B cell (primary cell): Measurements from ENCODE around the gene COPS4. TPM values are rescaled to one million over a fixed set of nuclear protein-coding genes. Genes with fewer than 3 reads are reported as not detected.

Experiments used
- ATAC-seq: fragments of 200-7000 bp; cut with Tn5 transposase; one replicate; pipeline ENCODE4 v1.10.0; 2021; ENCODE audit warnings: low read depth, mild to moderate bottlenecking, moderate number of reproducible peaks, moderate library complexity
- CTCF ChIA-PET: fragments of 350-600 bp; sonication (Branson Sonifier 250); formaldehyde crosslinking; loops from one replicate; lab custom pipeline; 2021; ENCODE audit warnings: antibody characterized with exemption, inconsistent platforms; lab: Charles Lee
- POLR2A ChIA-PET: fragments of 350-600 bp; sonication (Branson Sonifier 250); formaldehyde crosslinking; loops from one replicate; lab custom pipeline; 2021; ENCODE audit warnings: antibody characterized with exemption; lab: Charles Lee
- DNase-seq: peaks from one replicate; pipeline ENCODE4 v3.0.0; 2013
- H2AFZ ChIP-seq: 2 replicates; pipeline ENCODE4 v1.6.1; 2012; ENCODE audit warnings: mild to moderate bottlenecking, low read depth, low read length; ENCODE audit not compliant: insufficient read depth, poor library complexity, severe bottlenecking
- H3K27ac ChIP-seq, 2 donors: 1 replicate in 1 of 2; 2 replicates in 1 of 2; pipeline ENCODE4 v1.5.1; 2012 to 2013; ENCODE audit warnings: low read length in 2 of 2, mild to moderate bottlenecking in 2 of 2, moderate library complexity in 1 of 2
- H3K27me3 ChIP-seq, 4 experiments: fragments of 200-600 bp in 1 of 4; sonication (generic) in 1 of 4; replicated peaks in 1 of 4; 1 replicate in 2 of 4; 2 replicates in 2 of 4; pipeline versions ENCODE4 v1.6.1 to v1.7.0; 2013 to 2016; ENCODE audit warnings: low read length in 3 of 4, mild to moderate bottlenecking in 2 of 4, mixed read lengths in 1 of 4, moderate library complexity in 1 of 4; ENCODE audit not compliant: insufficient read depth in 4 of 4, control insufficient read depth in 3 of 4; ENCODE audit errors: control extremely low read depth in 1 of 4
- H3K36me3 ChIP-seq, 2 experiments: replicated peaks in 1 of 2; 1 replicate in 1 of 2; 2 replicates in 1 of 2; pipeline versions ENCODE4 v1.6.1 to v1.7.1; 2013; ENCODE audit warnings: low read length in 1 of 2; ENCODE audit not compliant: insufficient read depth in 2 of 2, control insufficient read depth in 1 of 2; ENCODE audit errors: control extremely low read depth in 1 of 2, extremely low read depth in 1 of 2
- H3K4me1 ChIP-seq, 2 donors: fragments of 200-600 bp in 1 of 2; sonication (generic) in 1 of 2; 1 replicate in 1 of 2; 2 replicates in 1 of 2; pipeline versions ENCODE4 v1.5.1 to v1.6.1; 2013 to 2017; ENCODE audit warnings: low read length in 2 of 2; ENCODE audit not compliant: control insufficient read depth in 2 of 2, insufficient read depth in 2 of 2
- H3K4me2 ChIP-seq: replicated peaks from 2 replicates; pipeline ENCODE3; 2012; ENCODE audit warnings: mild to moderate bottlenecking, low read depth, low read length; ENCODE audit not compliant: poor library complexity, severe bottlenecking
- H3K4me3 ChIP-seq, 5 experiments: fragments of 200-600 bp in 1 of 5; sonication (generic) in 1 of 5; 1 replicate in 3 of 5; 2 replicates in 2 of 5; pipeline versions ENCODE4 v1.5.1 to v1.7.0; 2011 to 2016; ENCODE audit warnings: low read length in 4 of 5, mild to moderate bottlenecking in 4 of 5, low read depth in 2 of 5, control low read depth in 1 of 5, moderate library complexity in 1 of 5; ENCODE audit not compliant: insufficient read depth in 1 of 5; ENCODE audit errors: control extremely low read depth in 1 of 5, extremely low read depth in 1 of 5
- H3K79me2 ChIP-seq: fragments of 200-600 bp; sonication (generic); one replicate; pipeline ENCODE4 v1.6.0; 2016; ENCODE audit warnings: low read length; ENCODE audit not compliant: control insufficient read depth, insufficient read depth
- H3K9ac ChIP-seq: fragments of 200-600 bp; sonication (generic); 2 replicates; pipeline ENCODE4 v1.6.1; 2017; ENCODE audit warnings: mild to moderate bottlenecking, low read length, moderate library complexity
- H3K9me3 ChIP-seq, 3 donors: one replicate each; pipeline versions ENCODE4 v1.6.1 to v1.7.1; 2013; ENCODE audit warnings: low read length in 2 of 3; ENCODE audit not compliant: control insufficient read depth in 2 of 3, insufficient read depth in 1 of 3; ENCODE audit errors: control extremely low read depth in 1 of 3
- H4K20me1 ChIP-seq: 2 replicates; pipeline ENCODE4 v1.6.0; 2012; ENCODE audit warnings: mild to moderate bottlenecking, low read length; ENCODE audit not compliant: insufficient read depth, control insufficient read depth, poor library complexity, severe bottlenecking
- H3K27ac Mint-ChIP-seq: one replicate; pipeline ENCODE4 v1.8.0; 2021; ENCODE audit warnings: mixed read lengths
- H3K27me3 Mint-ChIP-seq: one replicate; pipeline ENCODE4 v1.8.0; 2021; ENCODE audit warnings: mixed read lengths
- H3K4me1 Mint-ChIP-seq: one replicate; pipeline ENCODE4 v1.8.0; 2021; ENCODE audit warnings: mixed read lengths
- H3K4me3 Mint-ChIP-seq: one replicate; pipeline ENCODE4 v1.8.0; 2021; ENCODE audit warnings: mixed read lengths
- H3K9me3 Mint-ChIP-seq: one replicate; pipeline ENCODE4 v1.8.0; 2022; ENCODE audit warnings: mixed read lengths; ENCODE audit not compliant: insufficient read depth
- EZH2 ChIP-seq: IDR thresholded peaks from 2 replicates; pipeline ENCODE4 v1.6.1; 2012; ENCODE audit warnings: borderline replicate concordance, low read depth, mild to moderate bottlenecking, moderate library complexity, low read length; ENCODE audit not compliant: insufficient read depth, poor library complexity, severe bottlenecking
- WGBS: methylation state at CpG from one replicate; pipeline ENCODE4 v1.1.5; 2013; ENCODE audit warnings: missing lambda C conversion rate; ENCODE audit not compliant: insufficient coverage; 5-methylcytosine and 5-hydroxymethylcytosine counted together
- intact Hi-C: fragments of 100-400 bp; cut with micrococcal nuclease; formaldehyde crosslinking; loops from one replicate; pipeline ENCODE4 v1.10.0; 2022
- polyA plus RNA-seq: library from polyadenylated mRNA; depleted of rRNA; stranded (reverse); fragments of >200 nt; gene quantifications from 2 replicates; pipeline ENCODE4 v1.2.3, GENCODE V29; 2012
- total RNA-seq, 2 donors: library from RNA; stranded (reverse); fragments of 120-200 nt in 1 of 2; gene quantifications; 1 replicate in 1 of 2; 2 replicates in 1 of 2; pipeline versions ENCODE4 v1.2.3 to v1.2.4, GENCODE V29; 2013 to 2022
- TF ChIP-seq, protein P1 (sequence below): fragments of 200-600 bp; IDR thresholded peaks from one replicate; pipeline ENCODE4 v1.8.0; 2022; ENCODE audit warnings: antibody characterized with exemption, mild to moderate bottlenecking

The COPS4 gene
- total and polyA plus RNA-seq, 2 donors (not counting 1 experiment from before 2014, with no cell fraction given): 12.0 to 24.5 TPM

DNA sequence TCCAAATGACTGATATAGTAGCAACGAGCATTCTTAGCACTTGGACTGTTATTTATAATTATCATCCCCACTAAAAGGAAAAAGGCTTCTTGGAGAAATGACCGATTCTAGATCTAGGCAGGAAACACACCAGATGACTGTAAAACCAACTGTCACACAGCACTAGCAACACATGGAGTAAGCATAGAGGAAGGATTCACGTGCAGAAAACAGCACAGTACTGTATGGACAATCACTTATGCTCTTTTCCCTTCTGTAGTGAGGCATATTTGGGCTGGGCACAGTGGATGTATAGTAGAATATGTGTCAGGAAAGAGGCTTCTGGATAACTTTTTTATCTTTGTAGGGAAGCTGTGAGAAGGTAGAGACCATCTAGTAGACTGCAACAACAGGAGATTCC is 6.0 kb upstream of the COPS4 start:
- peak overlapping the region; percentile 17 for H2AFZ ChIP-seq
- DNase-seq (no peak), ATAC-seq (no peak)
- no peaks in the 10 kb centered on the region for H3K9me3 Mint-ChIP-seq
- peaks cover 0 to 20% (median 2%) of the 10 kb centered on the region in 3 donors for H3K9me3 ChIP-seq
- ChIA-PET CTCF (no interaction called here), POLR2A (no interaction called here)
- WGBS: no CpG with 5 or more reads among the region's 3 CpGs
- no peak overlapping the region for H3K4me3 ChIP-seq
- H3K9ac ChIP-seq: no peak overlapping the region
- no peaks in the 10 kb centered on the region for H3K27me3 ChIP-seq
- H3K27me3 Mint-ChIP-seq: no peaks in the 10 kb centered on the region
- H3K27ac ChIP-seq: no peak overlapping the region
- H3K36me3 ChIP-seq: no peaks in the 10 kb centered on the region
- H3K4me1 ChIP-seq: peaks cover 8 to 10% of the 10 kb centered on the region in 2 donors
- H4K20me1 ChIP-seq: no peaks in the 10 kb centered on the region
- H3K4me2 ChIP-seq: no peak overlapping the region
- intact Hi-C loops: no loop called here
- TF ChIP-seq, protein P1, sequence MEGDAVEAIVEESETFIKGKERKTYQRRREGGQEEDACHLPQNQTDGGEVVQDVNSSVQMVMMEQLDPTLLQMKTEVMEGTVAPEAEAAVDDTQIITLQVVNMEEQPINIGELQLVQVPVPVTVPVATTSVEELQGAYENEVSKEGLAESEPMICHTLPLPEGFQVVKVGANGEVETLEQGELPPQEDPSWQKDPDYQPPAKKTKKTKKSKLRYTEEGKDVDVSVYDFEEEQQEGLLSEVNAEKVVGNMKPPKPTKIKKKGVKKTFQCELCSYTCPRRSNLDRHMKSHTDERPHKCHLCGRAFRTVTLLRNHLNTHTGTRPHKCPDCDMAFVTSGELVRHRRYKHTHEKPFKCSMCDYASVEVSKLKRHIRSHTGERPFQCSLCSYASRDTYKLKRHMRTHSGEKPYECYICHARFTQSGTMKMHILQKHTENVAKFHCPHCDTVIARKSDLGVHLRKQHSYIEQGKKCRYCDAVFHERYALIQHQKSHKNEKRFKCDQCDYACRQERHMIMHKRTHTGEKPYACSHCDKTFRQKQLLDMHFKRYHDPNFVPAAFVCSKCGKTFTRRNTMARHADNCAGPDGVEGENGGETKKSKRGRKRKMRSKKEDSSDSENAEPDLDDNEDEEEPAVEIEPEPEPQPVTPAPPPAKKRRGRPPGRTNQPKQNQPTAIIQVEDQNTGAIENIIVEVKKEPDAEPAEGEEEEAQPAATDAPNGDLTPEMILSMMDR: no peak
- TF ChIP-seq EZH2: no peak
- peaks cover 10% of the 10 kb centered on the region for H3K4me1 Mint-ChIP-seq
- H3K27ac Mint-ChIP-seq: no peak overlapping the region
- no peak overlapping the region for H3K4me3 Mint-ChIP-seq
- H3K79me2 ChIP-seq: no peaks in the 10 kb centered on the region

DNA sequence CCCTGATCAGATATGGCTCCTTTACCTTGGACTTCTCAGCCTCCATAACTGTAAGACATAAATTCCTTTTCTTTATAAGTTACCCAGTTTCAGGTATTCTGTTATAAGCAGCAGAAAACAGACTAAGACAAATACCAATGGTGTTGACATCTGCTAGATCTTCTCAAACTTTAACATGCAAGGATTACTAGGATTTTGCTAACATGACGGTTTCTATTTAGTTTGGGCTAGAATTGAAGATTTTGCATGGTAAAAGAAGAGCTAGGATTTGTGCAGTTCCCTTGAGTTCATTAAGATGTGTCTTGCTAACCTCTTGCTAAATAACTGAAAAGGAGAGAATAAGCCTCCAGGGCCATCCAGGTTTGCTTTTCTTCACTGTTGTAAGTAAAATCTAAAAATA is 5.3 kb upstream of the COPS4 start:
- H3K9me3 Mint-ChIP-seq: no peaks in the 10 kb centered on the region
- H3K27ac Mint-ChIP-seq: no peak overlapping the region
- POLR2A ChIA-PET: interaction anchor here (1.4 kb wide), 1 partner anchor 17 kb away, joined by 5 read pairs; no protein-coding TSS in a partner anchor
- DNase-seq (no peak), ATAC-seq (no peak)
- Histone ChIP-seq H3K4me3 (no peak overlapping the region), H3K79me2 (no peaks in the 10 kb centered on the region), H3K4me2 (no peak overlapping the region), H3K27me3 (no peaks in the 10 kb centered on the region), H3K4me1 (peaks cover 8 to 10% of the 10 kb centered on the region in 2 donors), H3K9ac (no peak overlapping the region), H3K36me3 (no peaks in the 10 kb centered on the region), H3K27ac (no peak overlapping the region), H3K9me3 (peaks cover 0 to 17% (median 2%) of the 10 kb centered on the region in 3 donors), H2AFZ (no peak overlapping the region), H4K20me1 (no peaks in the 10 kb centered on the region)
- H3K4me1 Mint-ChIP-seq: peaks cover 13% of the 10 kb centered on the region
- WGBS: no CpG with 5 or more reads among the region's 1 CpG
- no peaks in the 10 kb centered on the region for H3K27me3 Mint-ChIP-seq
- intact Hi-C loops: no loop called here
- H3K4me3 Mint-ChIP-seq: no peak overlapping the region
- CTCF ChIA-PET: interaction anchor here (1.7 kb wide), 1 partner anchor 231 kb away, joined by 4 read pairs; no protein-coding TSS in a partner anchor
- no peak for TF ChIP-seq EZH2
- TF ChIP-seq, protein P1: no peak
